GM23248 (cell line): ENCODE data around the gene VRK2.

Experiments used
- EZH2 ChIP-seq: fragments of 200-600 bp; sonication (generic); IDR thresholded peaks from 2 replicates; pipeline ENCODE4 v1.6.1; 2018; ENCODE audit warnings: antibody characterized with exemption, mild to moderate bottlenecking; ENCODE audit not compliant: insufficient read depth, poor library complexity, severe bottlenecking
- EZH2phosphoT487 ChIP-seq: fragments of 200-600 bp; sonication (generic); IDR thresholded peaks from 2 replicates; pipeline ENCODE4 v1.6.1; 2018; ENCODE audit warnings: antibody characterized with exemption, moderate library complexity, mild to moderate bottlenecking, low read depth; ENCODE audit not compliant: insufficient read depth

GRCh38 chr2:58030771-58031170 is 15.8 kb upstream of the VRK2 start:
- TF ChIP-seq EZH2: no peak
- TF ChIP-seq EZH2phosphoT487: no peak
